Rectal smooth muscle tissue (tissue), 1 donor: ENCODE data around the gene SLC66A3.

Source experiments
- H3K27ac ChIP-seq: one replicate; pipeline ENCODE4 v1.7.0; 2013; ENCODE audit warnings: low read depth, low read length, inconsistent platforms
- H3K27me3 ChIP-seq: one replicate; pipeline ENCODE4 v1.7.0; 2013; ENCODE audit warnings: low read length; ENCODE audit not compliant: control insufficient read depth, insufficient read depth
- H3K36me3 ChIP-seq: one replicate; pipeline ENCODE4 v1.7.0; 2013; ENCODE audit warnings: low read length; ENCODE audit not compliant: control insufficient read depth, insufficient read depth
- H3K4me1 ChIP-seq: one replicate; pipeline ENCODE4 v1.7.0; 2013; ENCODE audit warnings: low read length; ENCODE audit not compliant: control insufficient read depth, insufficient read depth
- H3K4me3 ChIP-seq: one replicate; pipeline ENCODE4 v1.7.0; 2013; ENCODE audit warnings: low read length
- H3K9ac ChIP-seq: one replicate; pipeline ENCODE4 v1.7.0; 2013; ENCODE audit warnings: low read length

SLC66A3 gene

GRCh38 chr2:11144077-11144737, 11.1 kb upstream of the SLC66A3 start:
- Histone ChIP-seq H3K36me3 (no peaks in the 10 kb centered on the region), H3K4me3 (no peak overlapping the region), H3K9ac (no peak overlapping the region), H3K27me3 (no peaks in the 10 kb centered on the region), H3K4me1 (no peaks in the 10 kb centered on the region), H3K27ac (no peak overlapping the region)

- Histone ChIP-seq H3K36me3 (no peaks in the 10 kb centered on the region), H3K27ac (no peak overlapping the region), H3K4me3 (no peak overlapping the region), H3K4me1 (no peaks in the 10 kb centered on the region), H3K27me3 (no peaks in the 10 kb centered on the region), H3K9ac (no peak overlapping the region)
These were observed 10.6 kb upstream of the SLC66A3 start for GRCh38 chr2:11144738-11145079.

GRCh38 chr2:11145350-11145749, 9.9 kb upstream of the SLC66A3 start:
- H3K27me3 ChIP-seq, result no peaks in the 10 kb centered on the region
- H3K27ac ChIP-seq, result no peak overlapping the region
- H3K36me3 ChIP-seq, result no peaks in the 10 kb centered on the region
- no peak overlapping the region for H3K4me3 ChIP-seq
- H3K9ac ChIP-seq, result peak overlapping the region; percentile 39
- no peaks in the 10 kb centered on the region for H3K4me1 ChIP-seq

DNA sequence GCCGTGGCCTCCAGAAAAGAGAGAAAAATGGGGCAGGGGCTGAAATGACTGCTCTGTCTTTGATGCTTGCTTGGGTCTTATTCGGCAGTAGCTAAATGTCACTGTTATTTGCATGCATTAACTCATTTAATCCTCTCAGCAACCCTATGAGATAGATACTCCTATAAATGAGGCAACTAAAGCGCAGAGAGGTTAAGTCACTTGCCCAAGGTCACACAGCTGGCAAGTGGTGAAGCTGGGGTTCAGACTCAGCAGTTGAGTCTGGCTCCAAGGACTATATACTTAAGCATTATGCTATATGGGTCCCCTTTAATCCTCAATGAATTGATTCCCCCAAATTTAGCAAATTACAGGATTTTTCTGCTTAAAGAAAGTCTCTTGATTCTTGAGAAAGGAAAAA, 9.2 kb upstream of the SLC66A3 start:
- no peaks in the 10 kb centered on the region for H3K4me1 ChIP-seq
- H3K36me3 ChIP-seq, result no peaks in the 10 kb centered on the region
- no peak overlapping the region for H3K27ac ChIP-seq
- no peak overlapping the region for H3K4me3 ChIP-seq
- no peaks in the 10 kb centered on the region for H3K27me3 ChIP-seq
- H3K9ac ChIP-seq, result no peak overlapping the region

DNA sequence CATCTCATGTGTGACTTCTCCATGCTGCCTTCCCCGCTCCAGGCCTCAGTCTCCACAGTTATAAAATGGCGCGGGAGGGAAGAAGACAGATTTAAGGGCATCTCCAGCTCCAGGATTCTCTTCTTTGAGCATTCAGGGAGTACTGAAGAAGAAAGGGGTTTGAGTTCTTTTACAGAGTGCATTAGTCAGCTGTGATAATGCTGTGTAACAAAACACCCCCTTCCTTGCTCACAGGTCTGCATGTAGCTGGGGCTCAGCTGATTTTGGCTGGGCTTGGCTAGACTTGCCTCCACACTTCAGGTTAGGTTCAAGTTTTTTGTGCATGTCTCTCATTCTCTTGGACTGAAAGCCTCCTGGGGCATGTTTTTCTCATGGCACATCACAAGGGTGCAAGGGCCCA, 8.0 kb upstream of the SLC66A3 start:
- no peaks in the 10 kb centered on the region for H3K36me3 ChIP-seq
- H3K4me1 ChIP-seq, result no peaks in the 10 kb centered on the region
- H3K27ac ChIP-seq, result no peak overlapping the region
- no peak overlapping the region for H3K9ac ChIP-seq
- H3K27me3 ChIP-seq, result no peaks in the 10 kb centered on the region
- H3K4me3 ChIP-seq, result no peak overlapping the region

GRCh38 chr2:11152591-11152990, 2.7 kb upstream of the SLC66A3 start:
- Histone ChIP-seq H3K4me3 (no peak overlapping the region), H3K4me1 (peaks cover 6% of the 10 kb centered on the region), H3K9ac (no peak overlapping the region), H3K27ac (no peak overlapping the region), H3K36me3 (no peaks in the 10 kb centered on the region), H3K27me3 (no peaks in the 10 kb centered on the region)

GRCh38 chr2:11154016-11154922, 998 bp upstream of the SLC66A3 start:
- H3K4me3 ChIP-seq, result peak overlapping the region; percentile 61
- H3K9ac ChIP-seq, result peak overlapping the region; percentile 66
- H3K36me3 ChIP-seq, result no peaks in the 10 kb centered on the region

DNA sequence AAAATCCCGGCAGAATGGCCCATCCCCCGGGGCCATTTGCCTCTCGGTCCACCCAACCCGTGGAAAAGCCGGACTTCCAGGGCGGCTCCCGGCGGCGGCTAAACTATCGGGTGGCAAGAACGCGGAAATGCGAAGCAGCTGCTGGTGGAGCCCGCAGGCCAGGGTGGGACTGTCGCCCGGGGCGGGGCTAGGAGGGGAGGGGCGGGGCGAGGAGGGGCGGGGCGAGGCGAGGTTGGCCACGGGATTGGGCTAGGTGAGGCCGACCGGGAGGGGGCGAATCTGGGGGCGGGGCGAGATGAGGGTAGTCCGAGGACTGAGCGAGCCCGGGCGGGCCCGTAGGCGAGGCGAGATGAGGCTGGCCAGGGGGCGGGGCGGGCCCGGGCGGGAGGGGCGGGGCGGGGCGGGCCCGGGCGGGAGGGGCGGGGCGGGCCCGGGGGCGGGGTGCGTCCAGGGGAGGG, 315 bp upstream of the SLC66A3 start:
- Histone ChIP-seq H3K4me1 (peaks cover 6% of the 10 kb centered on the region), H3K36me3 (no peaks in the 10 kb centered on the region), H3K27ac (peak overlapping the region; percentile 76), H3K4me3 (peak overlapping the region; percentile 61), H3K27me3 (no peaks in the 10 kb centered on the region), H3K9ac (peak overlapping the region; percentile 66)

More at GRCh38 chr2:11154016-11154922, 998 bp upstream of the SLC66A3 start:
- Histone ChIP-seq H3K27ac (peak overlapping the region; percentile 76), H3K27me3 (no peaks in the 10 kb centered on the region), H3K4me1 (peaks cover 6% of the 10 kb centered on the region)

DNA sequence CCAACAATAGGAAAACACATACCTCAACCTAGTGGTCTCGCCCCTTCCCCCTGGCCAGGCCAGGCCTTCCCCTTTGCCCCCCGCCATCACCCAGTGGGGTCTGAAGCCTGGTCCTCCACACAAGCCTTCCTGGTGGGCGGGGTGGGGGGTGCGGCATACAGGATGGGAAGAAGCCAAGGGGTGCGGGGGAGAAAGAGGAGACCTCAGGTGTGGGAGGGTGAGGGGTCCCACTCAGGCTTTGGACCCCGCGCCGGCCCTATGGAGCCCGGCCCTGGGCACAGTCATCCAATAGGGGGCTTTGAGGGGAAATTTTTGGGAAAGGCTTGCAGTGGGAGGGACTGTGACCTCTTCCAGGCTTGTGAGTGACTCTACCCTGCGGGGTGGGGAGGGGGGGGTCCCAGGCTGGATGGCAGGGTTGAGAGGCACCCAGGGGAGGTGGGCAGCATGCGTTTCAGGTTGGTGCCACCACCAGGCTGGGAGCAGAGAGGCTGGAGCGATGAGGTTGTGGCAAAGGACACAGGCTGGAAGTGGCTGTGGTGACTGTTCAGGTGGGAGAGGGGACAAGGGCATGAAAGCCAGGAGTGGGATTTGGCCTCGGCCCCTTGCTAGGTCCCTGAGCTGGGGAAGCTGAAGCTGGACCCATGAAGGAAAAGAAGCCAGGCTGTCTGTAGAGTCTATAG, 1.3 kb downstream of the SLC66A3 start:
- H3K27ac ChIP-seq, result no peak overlapping the region
- no peak overlapping the region for H3K9ac ChIP-seq
- peak overlapping the region; percentile 85 for H3K4me3 ChIP-seq
- no peaks in the 10 kb centered on the region for H3K27me3 ChIP-seq
- no peaks in the 10 kb centered on the region for H3K36me3 ChIP-seq
- peaks cover 6% of the 10 kb centered on the region for H3K4me1 ChIP-seq

GRCh38 chr2:11157296-11157695, 2.0 kb downstream of the SLC66A3 start:
- no peak overlapping the region for H3K9ac ChIP-seq
- no peaks in the 10 kb centered on the region for H3K27me3 ChIP-seq
- no peaks in the 10 kb centered on the region for H3K36me3 ChIP-seq
- no peak overlapping the region for H3K27ac ChIP-seq
- H3K4me1 ChIP-seq, result peaks cover 6% of the 10 kb centered on the region
- no peak overlapping the region for H3K4me3 ChIP-seq

- no peak overlapping the region for H3K4me3 ChIP-seq
- no peak overlapping the region for H3K9ac ChIP-seq
- H3K27me3 ChIP-seq, result no peaks in the 10 kb centered on the region
- H3K27ac ChIP-seq, result no peak overlapping the region
- H3K36me3 ChIP-seq, result no peaks in the 10 kb centered on the region
- H3K4me1 ChIP-seq, result peaks cover 6% of the 10 kb centered on the region
These were observed 2.5 kb downstream of the SLC66A3 start for GRCh38 chr2:11157731-11158130.

DNA sequence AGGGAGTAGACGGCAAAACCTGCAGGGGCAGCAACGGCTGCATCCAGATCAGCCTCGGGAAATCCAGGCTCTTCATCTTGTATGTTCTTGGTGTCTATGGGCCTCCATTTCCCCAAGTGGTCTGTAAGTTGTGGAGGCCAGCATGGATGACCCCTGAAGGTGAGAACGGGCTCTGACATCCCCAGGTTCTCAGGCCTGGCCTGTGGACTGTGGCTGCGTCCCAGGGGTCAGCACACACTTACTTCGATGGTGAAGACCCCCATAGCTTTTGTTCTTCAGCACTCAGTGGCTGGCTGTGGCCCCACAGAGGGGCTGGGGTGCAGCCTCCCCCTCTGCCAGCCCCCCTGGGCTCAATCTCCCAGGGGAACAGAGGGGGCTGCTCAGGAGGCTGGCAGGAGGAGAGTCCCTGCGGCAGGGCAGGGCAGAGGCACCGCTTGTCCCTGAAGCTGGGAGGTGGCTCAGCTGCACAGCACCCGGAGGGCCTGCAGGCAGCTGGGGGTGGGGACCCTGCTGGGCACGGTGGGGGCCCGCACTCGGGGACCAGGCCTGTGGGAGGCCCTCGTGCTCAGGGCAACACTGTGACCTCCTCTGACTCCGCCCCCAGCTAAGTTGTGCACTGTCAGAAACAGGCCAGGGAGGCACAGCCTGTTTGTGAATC, 3.8 kb downstream of the SLC66A3 start:
- Histone ChIP-seq H3K4me1 (peaks cover 6% of the 10 kb centered on the region), H3K27ac (no peak overlapping the region), H3K36me3 (peaks cover 3% of the 10 kb centered on the region), H3K4me3 (no peak overlapping the region), H3K27me3 (no peaks in the 10 kb centered on the region), H3K9ac (no peak overlapping the region)
